ENCODE data around the gene MRGPRF.
"Not testable (repeated sequence)": the region's sequence is repeated elsewhere in the genome, so short reads cannot be mapped to it uniquely, and the experiment has no call there.

Gene MRGPRF

GRCh38 chr11:68976095-68976494 is 37.0 kb downstream of the MRGPRF start:
- in situ Hi-C loops (cut with MboI; ENCODE audit: low pct_unique_long_range_greater_than_20kb, low sequenced_read_pairs, unreplicated experiment), result no loop called here
- TF ChIP-seq, protein P1, sequence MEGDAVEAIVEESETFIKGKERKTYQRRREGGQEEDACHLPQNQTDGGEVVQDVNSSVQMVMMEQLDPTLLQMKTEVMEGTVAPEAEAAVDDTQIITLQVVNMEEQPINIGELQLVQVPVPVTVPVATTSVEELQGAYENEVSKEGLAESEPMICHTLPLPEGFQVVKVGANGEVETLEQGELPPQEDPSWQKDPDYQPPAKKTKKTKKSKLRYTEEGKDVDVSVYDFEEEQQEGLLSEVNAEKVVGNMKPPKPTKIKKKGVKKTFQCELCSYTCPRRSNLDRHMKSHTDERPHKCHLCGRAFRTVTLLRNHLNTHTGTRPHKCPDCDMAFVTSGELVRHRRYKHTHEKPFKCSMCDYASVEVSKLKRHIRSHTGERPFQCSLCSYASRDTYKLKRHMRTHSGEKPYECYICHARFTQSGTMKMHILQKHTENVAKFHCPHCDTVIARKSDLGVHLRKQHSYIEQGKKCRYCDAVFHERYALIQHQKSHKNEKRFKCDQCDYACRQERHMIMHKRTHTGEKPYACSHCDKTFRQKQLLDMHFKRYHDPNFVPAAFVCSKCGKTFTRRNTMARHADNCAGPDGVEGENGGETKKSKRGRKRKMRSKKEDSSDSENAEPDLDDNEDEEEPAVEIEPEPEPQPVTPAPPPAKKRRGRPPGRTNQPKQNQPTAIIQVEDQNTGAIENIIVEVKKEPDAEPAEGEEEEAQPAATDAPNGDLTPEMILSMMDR (IDR thresholded peaks at IDR 0.05; ENCODE audit: extremely low read depth, insufficient read depth, missing control alignments), result no peak
- DNase-seq (ENCODE audit: low spot score), result no peak

DNA sequence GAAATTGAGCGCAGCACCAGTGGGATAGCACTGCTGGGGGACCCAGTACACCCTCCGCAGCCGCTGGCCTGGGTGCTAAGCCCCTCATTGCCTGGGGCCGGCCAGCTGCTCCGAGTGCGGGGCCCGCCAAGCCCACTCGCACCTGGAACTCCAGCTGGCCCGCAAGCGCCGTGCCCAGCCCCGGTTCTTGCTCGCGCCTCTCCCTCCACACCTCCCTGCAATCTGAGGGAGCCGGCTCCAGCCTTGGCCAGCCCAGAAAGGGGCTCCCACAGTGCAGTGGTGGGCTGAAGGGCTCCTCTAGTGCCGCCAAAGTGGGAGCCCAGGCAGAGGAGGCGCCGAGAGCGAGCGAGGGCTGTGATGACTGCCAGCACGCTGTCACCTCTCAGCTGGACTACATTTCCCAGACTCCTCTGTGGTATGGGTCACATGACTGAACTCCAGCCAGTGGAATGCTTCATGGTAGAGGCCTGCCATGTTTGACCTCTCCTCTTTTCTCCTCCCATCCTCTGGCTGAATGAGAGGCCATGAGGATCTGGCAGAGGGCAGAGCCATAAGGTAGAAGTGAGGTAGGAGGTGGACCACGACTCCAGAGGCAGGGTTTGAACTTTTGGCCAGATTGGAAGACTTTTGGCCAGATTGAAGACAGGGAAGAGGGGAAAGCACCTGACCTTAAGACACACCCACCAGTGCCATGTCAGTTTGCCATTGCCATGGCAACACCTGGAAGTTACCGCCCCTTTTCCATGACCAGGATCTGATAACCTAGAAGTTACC is 38.4 kb downstream of the MRGPRF start:
- peak; percentile 61 for DNase-seq (ENCODE audit: low spot score)
- in situ Hi-C loops (cut with MboI; ENCODE audit: low pct_unique_long_range_greater_than_20kb, low sequenced_read_pairs, unreplicated experiment), result no loop called here
- TF ChIP-seq, protein P1 (IDR thresholded peaks at IDR 0.05; ENCODE audit: extremely low read depth, insufficient read depth, missing control alignments), result no peak

DNA sequence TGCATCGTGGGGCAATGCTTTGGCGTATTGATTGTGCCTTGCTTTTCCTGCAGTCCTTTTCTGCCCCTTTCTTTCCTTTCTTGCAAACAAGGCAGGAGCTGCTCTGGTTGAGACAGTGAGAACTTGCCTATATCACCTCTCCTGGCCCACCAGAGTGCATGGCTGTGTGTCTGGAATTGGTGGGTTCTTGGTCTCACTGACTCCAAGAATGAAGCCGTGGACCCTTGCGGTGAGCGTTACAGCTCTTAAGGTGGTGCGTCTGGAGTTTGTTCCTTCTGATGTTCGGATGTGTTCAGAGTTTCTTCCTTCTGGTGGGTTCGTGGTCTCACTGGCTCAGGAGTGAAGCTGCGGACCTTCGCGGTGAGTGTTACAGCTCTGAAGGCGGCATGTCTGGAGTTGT is 39.3 kb downstream of the MRGPRF start:
- in situ Hi-C loops (cut with MboI; ENCODE audit: low pct_unique_long_range_greater_than_20kb, low sequenced_read_pairs, unreplicated experiment); DNase-seq (ENCODE audit: low spot score): not testable (repeated sequence)

DNA sequence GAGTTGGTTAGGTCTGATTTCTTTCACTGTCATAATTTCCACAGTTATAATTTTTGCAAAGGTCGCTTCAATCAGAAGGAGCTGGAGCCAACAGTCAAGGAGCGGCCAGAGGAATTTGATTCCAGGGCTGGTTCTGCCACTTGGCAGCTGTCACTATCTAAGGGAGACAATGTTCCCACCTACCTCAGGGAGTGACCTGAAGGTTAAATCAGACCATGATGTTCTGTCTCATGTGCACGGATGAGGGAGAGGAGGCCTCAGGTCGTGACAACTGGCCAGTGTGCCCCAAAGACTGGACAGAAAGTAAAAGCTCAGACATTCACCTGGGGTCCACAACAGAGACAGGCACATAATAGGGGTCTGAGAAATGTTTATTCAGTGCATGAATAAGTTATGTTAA is 39.8 kb downstream of the MRGPRF start:
- TF ChIP-seq, protein P1 (IDR thresholded peaks at IDR 0.05; ENCODE audit: extremely low read depth, insufficient read depth, missing control alignments), result no peak
- no peak for DNase-seq (ENCODE audit: low spot score)
- in situ Hi-C loops (cut with MboI; ENCODE audit: low pct_unique_long_range_greater_than_20kb, low sequenced_read_pairs, unreplicated experiment), result no loop called here

- DNase-seq (ENCODE audit: low spot score), result no peak
- in situ Hi-C loops (cut with MboI; ENCODE audit: low pct_unique_long_range_greater_than_20kb, low sequenced_read_pairs, unreplicated experiment), result no loop called here
- TF ChIP-seq, protein P1 (IDR thresholded peaks at IDR 0.05; ENCODE audit: extremely low read depth, insufficient read depth, missing control alignments), result no peak
These were observed 42.0 kb downstream of the MRGPRF start for GRCh38 chr11:68970921-68971636.

- in situ Hi-C loops (cut with MboI; ENCODE audit: low pct_unique_long_range_greater_than_20kb, low sequenced_read_pairs, unreplicated experiment), result no loop called here
- TF ChIP-seq, protein P1 (IDR thresholded peaks at IDR 0.05; ENCODE audit: extremely low read depth, insufficient read depth, missing control alignments), result no peak
- DNase-seq (ENCODE audit: low spot score), result no peak
These were observed 43.7 kb downstream of the MRGPRF start for GRCh38 chr11:68969386-68969785.
